Sciatic nerve (tissue), 2 donors: ENCODE results near the gene C14orf39. TPM values are rescaled to one million over a fixed set of nuclear protein-coding genes. Genes with fewer than 3 reads are reported as not detected.
"Not testable (repeated sequence)": the region's sequence is repeated elsewhere in the genome, so short reads cannot be mapped to it uniquely, and the experiment has no call there.

Source experiments
- ATAC-seq: fragments of 200-7000 bp; cut with Tn5 transposase; one replicate; pipeline ENCODE4 v1.9.1; 2020; ENCODE audit warnings: mild to moderate bottlenecking, moderate library complexity
- DNase-seq: peaks from one replicate; pipeline ENCODE4 v3.0.0-alpha.2; 2020; ENCODE audit warnings: low spot score
- intact Hi-C: fragments of 100-400 bp; cut with DNase I; formaldehyde crosslinking; loops from one replicate; pipeline ENCODE4 v1.14.2; 2022
- total RNA-seq: library from RNA; stranded (reverse); fragmentation: NEBNext Ultra II Directional; extraction: Animal tissue kit (Norgen Biotek cat#: 25700); gene quantifications from one replicate; pipeline ENCODE4 v1.2.1, GENCODE V29; 2021
- donor health status: DM: no; HTN: no; CAD: no.
- donor health status: DM: no; HTN: no; CAD: no.

The C14orf39 gene
- total RNA-seq, 1 donor from 2014 or later: 4.4 TPM

DNA sequence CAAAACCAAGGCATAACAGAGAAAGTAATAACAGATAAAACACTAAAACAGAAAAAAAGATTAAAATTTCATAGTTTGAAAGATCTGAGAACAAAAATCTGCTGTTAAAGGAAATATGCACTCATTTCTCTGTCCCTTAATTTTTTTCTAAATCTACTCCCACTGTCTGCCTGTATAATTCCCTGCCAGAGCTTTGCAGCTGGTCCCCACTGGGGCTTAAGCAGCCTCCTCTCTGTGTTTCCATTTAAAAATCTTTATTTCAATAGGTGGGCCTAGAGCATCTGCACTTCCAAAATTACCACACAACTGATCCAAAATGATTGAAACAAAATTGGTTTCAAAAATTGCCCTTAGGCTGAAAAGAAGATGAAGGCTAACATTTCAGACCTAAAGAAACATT, 16.7 kb upstream of the C14orf39 start:
- intact Hi-C loops: no loop called here

DNA sequence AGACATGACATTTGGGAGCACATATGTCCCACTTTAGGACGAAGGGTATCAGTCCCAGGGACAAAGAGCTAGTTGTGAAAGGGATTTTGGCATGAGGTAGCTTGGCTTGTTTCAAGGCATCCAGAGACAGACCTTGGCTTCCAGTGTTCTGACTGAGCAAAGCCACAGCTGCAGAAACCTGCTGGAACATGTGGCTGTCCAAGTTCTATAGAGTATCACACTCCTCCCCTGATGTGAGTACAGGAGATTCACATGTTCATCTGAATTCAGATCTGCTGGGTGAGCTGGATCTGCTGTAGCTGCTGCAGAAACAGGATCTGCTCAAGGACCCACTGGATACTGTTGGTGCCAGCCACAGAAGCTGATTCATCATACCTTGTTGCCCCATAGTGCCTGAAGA, 10.1 kb upstream of the C14orf39 start:
- DNase-seq (no peak), ATAC-seq (no peak)
- intact Hi-C loops: no loop called here

More for the DNA sequence above, 16.7 kb upstream of the C14orf39 start:
- no peak for ATAC-seq
- DNase-seq: no peak

DNA sequence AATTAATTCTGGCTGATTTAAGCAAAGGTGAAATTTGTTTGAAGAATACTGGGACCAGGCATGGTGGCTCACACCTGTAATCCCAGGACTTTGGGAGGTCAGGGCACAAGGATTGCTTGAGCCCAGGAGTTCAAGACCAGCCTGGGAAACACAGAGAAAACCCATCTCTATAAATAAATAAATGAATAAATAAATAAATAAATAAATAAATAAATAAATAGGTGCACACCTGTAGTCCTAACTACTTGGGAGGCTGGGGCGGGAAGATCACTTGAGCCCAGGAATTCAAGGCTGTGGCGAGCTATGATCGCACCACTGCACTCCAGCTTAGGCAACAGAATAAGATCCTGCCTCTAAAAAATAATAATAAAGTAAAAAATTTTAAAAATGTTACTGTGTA, 4.4 kb upstream of the C14orf39 start:
- no peak for ATAC-seq
- intact Hi-C loops: no loop called here
- DNase-seq: no peak

DNA sequence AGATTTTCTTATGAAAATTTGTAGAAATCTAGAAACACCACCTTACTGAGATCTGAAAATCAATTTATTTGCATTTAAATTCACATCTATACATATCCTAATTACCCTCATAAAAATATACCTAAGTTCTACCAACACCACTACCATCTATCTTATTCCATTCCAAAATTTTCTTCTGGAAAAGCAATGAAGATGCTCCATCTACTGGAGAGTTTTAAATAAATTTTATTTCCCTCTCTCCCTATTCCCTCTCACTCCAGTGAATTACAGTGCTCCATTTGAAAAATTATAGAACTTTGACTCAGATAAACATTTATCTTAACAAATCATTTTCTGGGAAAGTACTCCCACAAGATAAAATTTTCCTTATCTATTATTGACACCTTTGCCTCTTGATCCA, 2.3 kb upstream of the C14orf39 start:
- intact Hi-C loops: no loop called here
- DNase-seq (no peak), ATAC-seq (no peak)

DNA sequence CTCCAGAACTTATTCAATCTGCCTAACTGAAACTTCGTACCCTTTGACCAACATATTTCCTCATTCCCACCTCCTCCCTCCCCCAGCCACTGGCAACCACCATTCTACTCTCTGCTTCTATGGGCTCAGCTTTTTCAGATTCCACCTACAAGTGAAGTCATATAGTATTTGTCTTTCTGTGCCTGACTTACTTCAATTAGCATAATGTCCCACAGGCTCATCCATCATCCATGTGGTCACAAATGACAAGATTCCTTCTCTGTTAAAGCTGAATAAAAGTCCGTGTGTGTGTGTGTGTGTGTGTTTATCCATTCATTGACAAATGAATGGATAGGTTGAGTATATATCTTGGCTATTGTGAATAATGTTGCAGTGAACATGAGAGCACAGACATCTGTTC, 1.3 kb upstream of the C14orf39 start:
- intact Hi-C loops: no loop called here
- DNase-seq (no peak), ATAC-seq (no peak)

DNA sequence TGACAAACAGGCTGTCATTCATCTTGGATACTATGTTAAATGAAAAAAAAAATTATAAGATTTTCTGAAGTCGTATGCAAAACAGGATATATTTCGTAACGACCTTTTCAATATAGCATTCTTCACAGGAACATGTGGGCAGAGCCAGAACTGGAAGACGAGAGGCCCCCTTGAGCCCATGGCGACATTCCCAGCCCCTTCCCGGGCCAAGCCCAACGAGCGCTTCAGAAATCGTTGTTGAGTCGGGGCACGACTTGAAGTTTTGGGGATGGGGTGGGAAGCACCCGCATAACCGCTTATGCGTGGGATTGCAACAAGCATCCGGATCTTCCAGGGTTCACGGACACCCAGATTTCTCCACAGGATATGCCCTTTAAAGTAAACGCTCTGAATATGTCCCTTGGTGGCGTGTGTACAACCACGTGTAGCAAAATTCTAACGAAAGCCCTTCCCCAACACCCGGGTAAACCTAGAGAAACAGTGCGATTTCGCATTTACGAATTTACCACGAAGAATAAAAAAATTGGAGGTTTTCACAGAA, 736 bp downstream of the C14orf39 start:
- peak; percentile 60 for ATAC-seq
- intact Hi-C loops: no loop called here
- no peak for DNase-seq

DNA sequence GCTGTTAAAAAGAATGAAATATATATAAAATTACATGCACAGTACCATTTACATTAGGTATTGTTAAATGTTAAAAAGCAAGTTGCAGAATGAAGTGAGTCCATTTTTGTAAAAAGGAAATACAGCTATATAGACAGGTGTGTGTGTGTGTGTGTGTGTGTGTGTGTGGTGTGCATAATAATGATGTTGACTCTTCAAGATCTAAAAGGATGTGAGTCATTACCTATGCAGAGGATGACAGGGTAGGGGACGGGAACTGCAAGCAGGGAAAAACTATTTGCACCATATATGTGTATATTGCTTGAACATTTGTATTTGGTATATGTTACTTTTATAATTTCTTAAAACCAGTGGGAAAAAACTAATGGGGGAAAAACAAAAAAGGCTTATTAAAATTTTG, 3.1 kb downstream of the C14orf39 start:
- ATAC-seq (no peak), DNase-seq (no peak)
- intact Hi-C loops: no loop called here

DNA sequence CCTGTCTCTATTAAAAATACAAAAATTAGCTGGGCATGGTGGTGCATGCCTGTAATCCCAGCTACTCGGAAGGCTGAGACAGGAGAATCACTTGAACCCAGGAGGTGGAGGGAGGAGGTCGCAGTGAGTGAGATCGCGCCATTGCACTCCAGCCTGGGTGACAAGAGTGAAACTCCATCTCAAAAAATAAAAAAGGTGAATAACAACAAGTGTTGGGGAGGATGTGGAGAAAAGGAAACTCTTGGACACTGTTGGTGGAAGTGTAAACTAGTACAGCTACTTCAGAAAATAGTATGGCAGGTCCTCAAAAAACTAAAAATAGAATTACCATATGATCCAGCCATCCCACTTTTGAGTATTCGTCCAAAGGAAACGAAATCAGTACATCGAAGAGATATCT, 5.6 kb downstream of the C14orf39 start:
- ATAC-seq, intact Hi-C loops, DNase-seq: not testable (repeated sequence)

DNA sequence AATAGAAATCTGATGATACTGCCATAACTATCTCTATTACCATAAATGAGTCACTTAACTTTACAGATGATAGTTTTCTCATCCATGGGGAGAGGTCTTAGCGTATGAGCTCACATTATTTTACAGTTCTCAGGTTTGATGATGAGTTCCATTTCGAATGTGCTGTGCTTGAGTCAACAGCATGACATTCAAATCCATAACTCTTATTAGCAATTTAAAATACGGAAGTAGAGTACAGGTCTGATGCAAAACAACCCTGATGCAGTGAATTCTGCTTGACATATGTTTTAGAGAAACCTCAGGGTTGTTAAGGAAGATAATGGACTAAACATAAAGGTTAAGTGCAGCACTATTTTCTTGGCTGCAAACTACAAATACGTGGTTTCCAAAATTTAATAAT, 30.0 kb downstream of the C14orf39 start:
- ATAC-seq: no peak
- DNase-seq: no peak
- intact Hi-C loops: no loop called here

DNA sequence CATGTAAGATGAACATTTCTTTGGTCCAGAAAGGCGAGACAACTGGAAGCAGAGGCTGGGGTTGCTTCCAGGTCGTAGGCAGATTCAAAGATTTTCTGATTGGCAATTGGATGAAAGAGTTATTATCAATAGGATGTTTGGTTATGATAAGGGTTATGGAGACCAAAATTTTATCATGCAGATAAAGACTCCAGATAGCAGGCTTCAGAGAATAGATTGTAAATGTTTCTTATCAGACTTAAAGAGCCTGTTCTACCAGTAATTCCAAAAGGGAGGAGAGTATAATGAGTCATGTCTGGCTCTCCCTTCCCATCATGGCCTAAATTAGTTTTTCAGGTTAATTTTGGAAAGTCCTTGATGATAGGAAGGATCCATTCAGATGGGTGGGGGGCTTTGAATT, 55.6 kb downstream of the C14orf39 start:
- intact Hi-C loops: no loop called here
- DNase-seq (no peak), ATAC-seq (no peak)

DNA sequence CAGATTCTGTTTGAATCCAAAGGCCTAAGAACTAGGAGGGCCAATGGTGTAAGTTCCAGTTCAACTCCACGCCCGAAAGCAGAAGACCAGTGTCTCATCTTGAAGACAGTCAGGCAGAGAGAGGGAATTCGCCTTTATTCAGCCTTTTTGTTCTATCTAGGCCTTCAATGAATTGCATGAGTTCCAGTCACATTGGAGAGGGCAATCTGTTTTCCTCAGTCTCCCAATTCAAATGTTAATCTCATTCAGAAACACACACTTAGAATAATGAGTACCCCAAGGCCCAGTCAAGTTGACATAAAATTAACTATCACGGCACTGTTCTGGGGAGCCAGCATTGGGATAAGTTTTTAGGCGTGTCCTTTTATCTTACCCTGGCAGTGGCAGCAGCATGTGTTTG, 65.8 kb downstream of the C14orf39 start:
- intact Hi-C loops: no loop called here
- no peak for DNase-seq
- ATAC-seq: no peak

DNA sequence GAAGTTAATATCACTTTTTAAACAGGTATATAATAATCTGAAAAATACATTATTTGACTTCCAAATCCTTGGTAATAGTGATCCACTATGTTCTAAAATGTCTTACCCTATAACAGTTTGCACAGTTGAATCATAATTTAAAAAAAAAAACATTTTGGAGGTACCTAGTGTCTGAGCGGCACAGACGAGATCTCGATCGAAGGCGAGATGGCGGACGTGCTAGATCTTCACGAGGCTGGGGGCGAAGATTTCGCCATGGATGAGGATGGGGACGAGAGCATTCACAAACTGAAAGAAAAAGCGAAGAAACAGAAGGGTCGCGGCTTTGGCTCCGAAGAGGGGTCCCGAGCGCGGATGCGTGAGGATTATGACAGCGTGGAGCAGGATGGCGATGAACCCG, 88.3 kb downstream of the C14orf39 start:
- DNase-seq, intact Hi-C loops, ATAC-seq: not testable (repeated sequence)

DNA sequence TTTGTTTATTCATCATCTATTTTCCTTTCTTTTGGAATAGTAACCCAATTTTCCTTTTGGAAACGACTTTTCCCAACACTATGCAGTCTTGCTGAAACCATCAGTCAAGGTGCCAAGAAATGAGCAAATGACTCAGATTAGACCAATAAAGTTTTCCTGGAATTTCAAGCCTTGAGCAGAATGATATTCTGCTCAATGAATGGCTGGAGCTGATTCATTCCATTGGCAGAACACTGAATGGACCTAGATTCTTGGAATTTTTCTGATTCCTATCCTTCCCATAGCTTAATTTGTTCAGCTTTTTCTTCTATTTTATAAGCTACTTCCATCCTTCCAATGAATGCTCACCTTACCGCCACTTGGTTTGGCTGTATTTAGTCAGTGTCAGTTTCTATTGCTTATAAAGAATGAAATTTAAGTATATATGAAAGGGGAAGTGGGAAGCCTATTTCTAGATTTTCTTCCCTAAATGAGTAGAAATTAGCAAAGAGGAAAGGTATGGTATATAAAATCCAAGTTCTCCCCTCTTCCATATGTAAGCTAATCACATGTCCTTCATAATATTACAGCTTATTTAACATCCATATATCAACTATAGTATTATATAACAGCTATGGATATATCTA, 89.0 kb downstream of the C14orf39 start:
- intact Hi-C loops: no loop called here
- ATAC-seq (no peak), DNase-seq (no peak)

Other genes starting within 250 kb of the C14orf39 start
- 74.0 TPM for gene PPM1A, start 236.8 kb downstream of the C14orf39 start, total RNA-seq
- not detected for gene SIX6, start 23.1 kb upstream of the C14orf39 start, total RNA-seq
- gene SIX1, start 163.4 kb upstream of the C14orf39 start, total RNA-seq: 5.2 TPM
- gene SIX4, start 238.3 kb upstream of the C14orf39 start, total RNA-seq: 2.2 TPM
- 39.9 TPM for gene MNAT1, start 248.7 kb upstream of the C14orf39 start, total RNA-seq